H9 (cell line): ENCODE data around the gene DNMT3B. TPM values are rescaled to one million over a fixed set of nuclear protein-coding genes. Genes with fewer than 3 reads are reported as not detected.

ENCODE experiments used
- DNase-seq: peaks from one replicate; pipeline ENCODE4 v3.0.0-alpha.2; 2017
- H2AFZ ChIP-seq: one replicate; pipeline ENCODE4 v1.6.1; 2013; ENCODE audit warnings: mild to moderate bottlenecking, low read length, control low read depth, moderate library complexity
- H2AK5ac ChIP-seq: 2 replicates; pipeline ENCODE4 v1.6.1; 2013; ENCODE audit warnings: low read length, control low read depth, mixed read lengths; ENCODE audit not compliant: insufficient read length
- H2BK120ac ChIP-seq: one replicate; pipeline ENCODE4 v1.6.1; 2013; ENCODE audit warnings: low read depth, mild to moderate bottlenecking, low read length, control low read depth, inconsistent platforms; ENCODE audit not compliant: poor library complexity, severe bottlenecking
- H2BK12ac ChIP-seq: 2 replicates; pipeline ENCODE4 v1.6.1; 2013; ENCODE audit warnings: low read length, control low read depth, mixed read lengths, low read depth; ENCODE audit not compliant: insufficient read length
- H2BK15ac ChIP-seq: 2 replicates; pipeline ENCODE4 v1.6.1; 2013; ENCODE audit warnings: low read depth, low read length, control low read depth
- H2BK20ac ChIP-seq: one replicate; pipeline ENCODE4 v1.6.1; 2013; ENCODE audit warnings: low read depth, mild to moderate bottlenecking, low read length, control low read depth, inconsistent platforms; ENCODE audit not compliant: poor library complexity, severe bottlenecking
- H2BK5ac ChIP-seq: 2 replicates; pipeline ENCODE4 v1.6.1; 2013; ENCODE audit warnings: low read length, control low read depth, mixed read lengths; ENCODE audit not compliant: insufficient read length
- H3K14ac ChIP-seq: 2 replicates; pipeline ENCODE4 v1.6.1; 2013; ENCODE audit warnings: low read length, control low read depth; ENCODE audit not compliant: insufficient read depth
- H3K18ac ChIP-seq: 2 replicates; pipeline ENCODE4 v1.6.1; 2013; ENCODE audit warnings: low read depth, mild to moderate bottlenecking, mixed read lengths, low read length, control low read depth; ENCODE audit not compliant: insufficient read length
- H3K23ac ChIP-seq: 2 replicates; pipeline ENCODE4 v1.6.1; 2013; ENCODE audit warnings: low read length, control low read depth, mixed read lengths, low read depth; ENCODE audit not compliant: insufficient read length
- H3K23me2 ChIP-seq: 2 replicates; pipeline ENCODE4 v1.6.1; 2013; ENCODE audit warnings: low read depth, mild to moderate bottlenecking, mixed read lengths, low read length, control low read depth; ENCODE audit not compliant: insufficient read length, poor library complexity, severe bottlenecking
- H3K27ac ChIP-seq: 2 replicates; pipeline ENCODE4 v1.5.1; 2013; ENCODE audit warnings: low read length, control low read depth, mixed read lengths, low read depth; ENCODE audit not compliant: insufficient read length
- H3K27me3 ChIP-seq: 2 replicates; pipeline ENCODE4 v1.6.1; 2013; ENCODE audit warnings: low read length, control low read depth, inconsistent platforms; ENCODE audit not compliant: insufficient read depth
- H3K4ac ChIP-seq: 2 replicates; pipeline ENCODE4 v1.6.1; 2013; ENCODE audit warnings: low read depth, mild to moderate bottlenecking, control low read depth, inconsistent platforms, low read length, moderate library complexity
- H3K4me1 ChIP-seq: 2 replicates; pipeline ENCODE4 v1.6.1; 2013; ENCODE audit warnings: low read length, control low read depth, inconsistent platforms; ENCODE audit not compliant: insufficient read depth
- H3K4me2 ChIP-seq: 2 replicates; pipeline ENCODE4 v1.6.1; 2013; ENCODE audit warnings: low read length, control low read depth, mixed read lengths; ENCODE audit not compliant: insufficient read length, insufficient read depth
- H3K56ac ChIP-seq: 2 replicates; pipeline ENCODE4 v1.6.1; 2013; ENCODE audit warnings: low read depth, mild to moderate bottlenecking, mixed read lengths, low read length, control low read depth; ENCODE audit not compliant: insufficient read length
- H3K79me1 ChIP-seq: 2 replicates; pipeline ENCODE4 v1.6.1; 2013; ENCODE audit warnings: low read depth, mild to moderate bottlenecking, moderate library complexity, low read length, control low read depth, inconsistent platforms; ENCODE audit not compliant: insufficient read depth, poor library complexity, severe bottlenecking
- H3K79me2 ChIP-seq: 2 replicates; pipeline ENCODE4 v1.6.1; 2013; ENCODE audit warnings: low read length, control low read depth, inconsistent platforms; ENCODE audit not compliant: insufficient read depth
- H3K9ac ChIP-seq: 2 replicates; pipeline ENCODE4 v1.6.1; 2013; ENCODE audit warnings: low read length, control low read depth, mixed read lengths; ENCODE audit not compliant: insufficient read length; ENCODE audit errors: extremely low read depth
- H3K9me3 ChIP-seq: one replicate; pipeline ENCODE4 v1.6.1; 2013; ENCODE audit warnings: low read depth, low read length, inconsistent platforms; ENCODE audit not compliant: control insufficient read depth
- H3T11ph ChIP-seq: one replicate; pipeline ENCODE4 v1.6.1; 2013; ENCODE audit warnings: mild to moderate bottlenecking, low read length, control low read depth, inconsistent platforms
- H4K20me1 ChIP-seq: one replicate; pipeline ENCODE4 v1.6.1; 2013; ENCODE audit not compliant: control insufficient read depth, insufficient read length, insufficient read depth
- H4K5ac ChIP-seq: 2 replicates; pipeline ENCODE4 v1.6.1; 2013; ENCODE audit warnings: low read depth, mild to moderate bottlenecking, mixed read lengths, low read length, control low read depth; ENCODE audit not compliant: insufficient read length
- H4K8ac ChIP-seq: replicated peaks from 2 replicates; pipeline ENCODE4 v1.6.1; 2013; ENCODE audit warnings: low read length, control low read depth, mixed read lengths, low read depth; ENCODE audit not compliant: insufficient read length
- H4K91ac ChIP-seq: 2 replicates; pipeline ENCODE4 v1.6.1; 2013; ENCODE audit warnings: low read depth, mild to moderate bottlenecking, moderate library complexity, mixed read lengths, low read length, control low read depth; ENCODE audit not compliant: insufficient read length
- H3K27ac Mint-ChIP-seq, 3 experiments: 2 replicates in 2 of 3; 3 replicates in 1 of 3; pipeline ENCODE4 v1.8.0; 2020 to 2021; ENCODE audit warnings: mixed read lengths in 3 of 3, mild to moderate bottlenecking in 1 of 3, moderate library complexity in 1 of 3
- H3K27me3 Mint-ChIP-seq: 2 replicates; pipeline ENCODE4 v1.8.0; 2021; ENCODE audit warnings: low read depth, mild to moderate bottlenecking, moderate library complexity, mixed read lengths
- H3K36me3 Mint-ChIP-seq, 3 experiments: 2 replicates in 2 of 3; 3 replicates in 1 of 3; pipeline ENCODE4 v1.8.0; 2020 to 2021; ENCODE audit warnings: low read depth in 3 of 3, mixed read lengths in 3 of 3; ENCODE audit not compliant: insufficient read depth in 1 of 3
- H3K4me1 Mint-ChIP-seq, 2 experiments: 2 replicates each; pipeline ENCODE4 v1.8.0; 2020; ENCODE audit warnings: mixed read lengths in 2 of 2
- H3K4me3 Mint-ChIP-seq, 2 experiments: 2 replicates in 1 of 2; 3 replicates in 1 of 2; pipeline ENCODE4 v1.8.0; 2020 to 2021; ENCODE audit warnings: mild to moderate bottlenecking in 2 of 2, mixed read lengths in 2 of 2, moderate library complexity in 1 of 2
- H3K9me3 Mint-ChIP-seq, 2 experiments: 2 replicates in 1 of 2; 3 replicates in 1 of 2; pipeline ENCODE4 v1.8.0; 2020; ENCODE audit warnings: mild to moderate bottlenecking in 2 of 2, mixed read lengths in 2 of 2, moderate library complexity in 1 of 2
- WGBS: extraction: QIAGEN DNeasy Blood & Tissue Kit; methylation state at CpG from one replicate; pipeline ENCODE4 v1.1.7; 2013; ENCODE audit warnings: missing lambda C conversion rate, low lambda C conversion rate, mixed read lengths; ENCODE audit not compliant: insufficient read length; ENCODE audit errors: extremely low coverage; 5-methylcytosine and 5-hydroxymethylcytosine counted together
- total RNA-seq: library from RNA; stranded (reverse); gene quantifications from 2 replicates; pipeline ENCODE4 v1.2.1, GENCODE V29; 2021
- TF ChIP-seq, protein P1 (sequence below): fragments of 200-600 bp; sonication (generic); conservative IDR thresholded peaks from 3 replicates; pipeline ENCODE4 v1.8.0; 2021; ENCODE audit warnings: antibody characterized with exemption, mild to moderate bottlenecking

Gene DNMT3B
- total RNA-seq, 1 experiment from 2014 or later, result 980 TPM

DNA sequence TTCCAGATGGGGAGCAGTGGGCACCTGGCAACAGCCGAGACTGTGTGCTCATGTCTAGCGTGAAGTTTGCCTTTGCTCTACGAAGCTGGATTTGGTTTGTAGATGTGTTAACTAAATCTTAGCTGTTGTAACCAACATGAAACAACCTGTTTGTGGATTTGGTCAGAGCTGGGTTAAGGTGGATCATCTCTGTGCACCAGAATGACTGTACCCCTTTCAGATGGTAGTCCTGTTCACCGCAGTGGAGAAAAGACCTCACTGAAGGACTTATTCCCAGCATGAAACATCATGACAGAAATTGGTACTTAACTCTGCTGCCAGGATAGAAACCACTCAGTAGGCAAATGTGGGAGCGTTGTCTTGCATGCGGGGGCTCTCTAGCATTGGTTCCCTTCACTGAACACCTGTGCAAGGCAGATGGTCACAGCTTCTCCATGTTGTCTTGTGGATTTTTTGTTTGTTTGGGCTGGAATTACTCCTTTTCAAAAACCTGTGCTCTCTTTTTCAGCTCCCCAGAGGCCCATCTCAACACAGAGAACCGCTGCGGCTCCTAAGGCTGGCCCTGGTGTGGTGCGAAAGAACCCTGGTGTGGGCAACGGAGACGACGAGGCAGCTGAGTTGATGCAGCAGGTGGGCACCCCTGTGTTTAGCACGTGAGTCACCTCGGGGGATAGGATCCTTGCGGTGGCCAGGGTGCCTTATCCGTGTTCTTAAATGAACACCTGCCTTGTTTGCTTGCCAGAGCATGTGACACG, 77.2 kb downstream of the DNMT3B start:
- Mint-ChIP-seq H3K4me1 (no peaks in the 10 kb centered on the region), H3K4me3 (no peak overlapping the region), H3K27me3 (no peaks in the 10 kb centered on the region), H3K36me3 (peaks cover 40 to 82% (median 73%) of the 10 kb centered on the region in 3 experiments; a peak in 6 of 7 replicates), H3K27ac (peak overlapping the region in 1 of 3 experiments; percentile 75; a peak in 2 of 7 replicates), H3K9me3 (no peaks in the 10 kb centered on the region)
- H3K9ac ChIP-seq, result no peak overlapping the region
- no peak overlapping the region for H4K91ac ChIP-seq
- no peak overlapping the region for H3K23ac ChIP-seq
- no peak overlapping the region for H3K56ac ChIP-seq
- H2BK120ac ChIP-seq, result no peak overlapping the region
- H3K79me2 ChIP-seq, result no peaks in the 10 kb centered on the region
- TF ChIP-seq, protein P1, sequence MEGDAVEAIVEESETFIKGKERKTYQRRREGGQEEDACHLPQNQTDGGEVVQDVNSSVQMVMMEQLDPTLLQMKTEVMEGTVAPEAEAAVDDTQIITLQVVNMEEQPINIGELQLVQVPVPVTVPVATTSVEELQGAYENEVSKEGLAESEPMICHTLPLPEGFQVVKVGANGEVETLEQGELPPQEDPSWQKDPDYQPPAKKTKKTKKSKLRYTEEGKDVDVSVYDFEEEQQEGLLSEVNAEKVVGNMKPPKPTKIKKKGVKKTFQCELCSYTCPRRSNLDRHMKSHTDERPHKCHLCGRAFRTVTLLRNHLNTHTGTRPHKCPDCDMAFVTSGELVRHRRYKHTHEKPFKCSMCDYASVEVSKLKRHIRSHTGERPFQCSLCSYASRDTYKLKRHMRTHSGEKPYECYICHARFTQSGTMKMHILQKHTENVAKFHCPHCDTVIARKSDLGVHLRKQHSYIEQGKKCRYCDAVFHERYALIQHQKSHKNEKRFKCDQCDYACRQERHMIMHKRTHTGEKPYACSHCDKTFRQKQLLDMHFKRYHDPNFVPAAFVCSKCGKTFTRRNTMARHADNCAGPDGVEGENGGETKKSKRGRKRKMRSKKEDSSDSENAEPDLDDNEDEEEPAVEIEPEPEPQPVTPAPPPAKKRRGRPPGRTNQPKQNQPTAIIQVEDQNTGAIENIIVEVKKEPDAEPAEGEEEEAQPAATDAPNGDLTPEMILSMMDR, result no peak
- H3K9me3 ChIP-seq, result no peaks in the 10 kb centered on the region
- H2AK5ac ChIP-seq, result no peak overlapping the region
- H3K18ac ChIP-seq, result no peak overlapping the region
- no peaks in the 10 kb centered on the region for H3K27me3 ChIP-seq
- no peak overlapping the region for H3K14ac ChIP-seq
- no peak overlapping the region for H3T11ph ChIP-seq
- H3K79me1 ChIP-seq, result peaks cover 2% of the 10 kb centered on the region
- no peaks in the 10 kb centered on the region for H3K4me1 ChIP-seq
- no peaks in the 10 kb centered on the region for H3K23me2 ChIP-seq
- no CpG with 5 or more reads among the region's 17 CpGs for WGBS
- H2BK20ac ChIP-seq, result no peak overlapping the region
- no peak overlapping the region for H2BK5ac ChIP-seq
- H4K5ac ChIP-seq, result no peak overlapping the region
- no peak overlapping the region for H3K4me2 ChIP-seq
- no peak for DNase-seq
- no peaks in the 10 kb centered on the region for H4K20me1 ChIP-seq
- no peak overlapping the region for H4K8ac ChIP-seq
- no peak overlapping the region for H3K27ac ChIP-seq
- H2AFZ ChIP-seq, result no peak overlapping the region
- no peak overlapping the region for H3K4ac ChIP-seq
- H2BK12ac ChIP-seq, result no peak overlapping the region
- no peak overlapping the region for H2BK15ac ChIP-seq
